Endothelial cell of coronary artery (primary cell): ENCODE data around the gene SRL. TPM values are rescaled to one million over a fixed set of nuclear protein-coding genes. Genes with fewer than 3 reads are reported as not detected.

ENCODE experiments used
- total RNA-seq: library from RNA; depleted of rRNA; stranded (reverse); fragments of >200 nt; gene quantifications from 2 replicates; pipeline ENCODE4 v1.2.3, GENCODE V29; 2014

SRL gene
- total RNA-seq = under 0.01 TPM in 2 replicates

GRCh38 chr16:4241928-4242283, at the start of gene SRL:
Gene SRL (minus strand): TSS chr16:4242080. CDS start chr16:4242067, 13 bp downstream.

Other genes with a start within 250 kb of the SRL start
- 4.9 and 10.0 TPM in 2 replicates for gene ADCY9, start 125.6 kb downstream of the SRL start, total RNA-seq
- gene TFAP4, start 30.9 kb upstream of the SRL start, total RNA-seq = 6.3 and 8.9 TPM in 2 replicates
- gene GLIS2, start 74.0 kb upstream of the SRL start, total RNA-seq = 0.99 and 1.8 TPM in 2 replicates
- 31.5 and 34.1 TPM in 2 replicates for gene PAM16, start 109.2 kb upstream of the SRL start, total RNA-seq
- gene VASN, start 129.8 kb upstream of the SRL start, total RNA-seq = 0.18 and 4.0 TPM in 2 replicates
- gene CORO7, start 174.5 kb upstream of the SRL start, total RNA-seq = 38.2 and 40.3 TPM in 2 replicates
- 43.5 and 53.1 TPM in 2 replicates for gene DNAJA3, start 183.8 kb upstream of the SRL start, total RNA-seq
- gene NMRAL1, start 232.5 kb upstream of the SRL start, total RNA-seq = 64.6 and 69.6 TPM in 2 replicates
- gene HMOX2, start 234.3 kb upstream of the SRL start, total RNA-seq = 113 and 193 TPM in 2 replicates